ENCODE data around the gene BACE1.
A peak's percentile ranks its signal among the peaks of the same experiment; 100 is the strongest.

The BACE1 gene

GRCh38 chr11:117305145-117305544 is 10.9 kb downstream of the BACE1 start:
- no peak for DNase-seq

DNA sequence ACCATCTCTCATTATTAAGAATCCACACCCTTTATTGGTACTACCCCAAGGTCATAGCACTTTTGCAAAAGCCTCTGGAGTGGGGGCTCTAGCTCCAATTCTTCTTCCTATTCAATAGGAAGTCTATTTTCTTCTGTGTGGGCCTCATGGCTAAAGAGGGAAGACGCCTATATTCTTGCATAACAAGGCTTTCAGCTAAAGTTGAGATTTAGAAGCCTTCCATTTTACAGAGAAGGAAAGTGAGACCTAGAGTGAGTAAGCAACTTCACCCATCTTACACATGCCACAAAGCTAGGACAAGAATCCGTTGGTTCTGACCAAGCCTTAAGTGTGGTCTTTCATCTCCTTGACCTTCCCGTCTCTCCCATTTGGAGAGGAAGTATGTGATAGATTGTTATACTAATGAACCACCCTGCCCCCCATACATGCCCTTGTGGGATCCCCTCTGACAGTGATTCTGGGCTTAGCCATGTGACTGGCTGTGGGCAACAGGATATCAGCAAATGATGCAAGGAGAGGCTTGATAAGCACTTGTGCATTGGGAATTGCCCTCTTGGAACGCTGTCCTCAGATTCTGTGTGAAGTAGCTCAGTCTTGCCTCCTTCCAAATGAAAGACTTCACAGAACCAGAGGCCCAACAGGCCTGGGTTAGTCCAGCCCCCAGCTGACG is 12.3 kb downstream of the BACE1 start:
- DNase-seq, result no peak

- DNase-seq, result no peak
Observed at GRCh38 chr11:117303101-117303500, 13.0 kb downstream of the BACE1 start.

DNA sequence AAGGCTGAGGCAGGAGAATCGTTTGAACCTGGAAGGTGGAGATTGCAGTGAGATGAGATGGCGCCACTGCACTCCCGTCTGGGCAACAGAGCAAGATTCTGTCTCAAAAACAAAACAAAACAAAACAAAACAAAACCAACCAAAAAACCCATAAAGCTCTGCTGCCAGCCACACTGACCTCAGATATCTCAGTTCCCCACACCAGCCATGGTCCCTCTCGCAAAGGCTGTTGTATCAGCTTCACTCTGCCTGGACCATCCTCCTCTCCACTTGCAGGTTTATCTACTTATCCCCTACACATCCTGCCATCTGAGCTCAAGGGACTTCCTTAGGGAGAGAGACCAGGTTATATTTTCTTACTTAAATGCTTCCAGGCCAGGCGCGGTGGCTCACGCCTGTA is 13.8 kb downstream of the BACE1 start:
- no peak for DNase-seq

DNA sequence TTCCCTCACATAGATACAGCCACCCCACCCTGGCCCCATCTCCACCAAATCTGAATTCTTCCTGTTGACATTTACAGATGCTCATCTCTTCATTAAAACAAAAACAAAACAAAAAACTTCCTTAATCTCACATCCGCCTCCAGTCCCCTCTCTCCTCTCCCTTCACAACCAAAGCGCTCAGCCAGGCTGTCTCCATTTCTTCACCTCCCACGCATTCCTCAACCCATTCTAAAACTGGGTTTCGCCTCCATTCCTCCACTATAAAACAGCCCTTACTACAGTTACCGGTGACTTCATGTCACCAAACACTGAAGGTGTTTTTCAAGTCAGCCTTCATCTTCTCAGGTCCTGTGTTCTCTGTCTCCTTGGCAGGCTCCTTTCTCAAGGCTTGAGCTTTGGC is 15.3 kb downstream of the BACE1 start:
- no peak for DNase-seq

- peak; percentile 42 for DNase-seq
Observed at GRCh38 chr11:117300283-117300663, 15.8 kb downstream of the BACE1 start.

- DNase-seq, result no peak
Observed at GRCh38 chr11:117299351-117300282, 16.4 kb downstream of the BACE1 start.

DNA sequence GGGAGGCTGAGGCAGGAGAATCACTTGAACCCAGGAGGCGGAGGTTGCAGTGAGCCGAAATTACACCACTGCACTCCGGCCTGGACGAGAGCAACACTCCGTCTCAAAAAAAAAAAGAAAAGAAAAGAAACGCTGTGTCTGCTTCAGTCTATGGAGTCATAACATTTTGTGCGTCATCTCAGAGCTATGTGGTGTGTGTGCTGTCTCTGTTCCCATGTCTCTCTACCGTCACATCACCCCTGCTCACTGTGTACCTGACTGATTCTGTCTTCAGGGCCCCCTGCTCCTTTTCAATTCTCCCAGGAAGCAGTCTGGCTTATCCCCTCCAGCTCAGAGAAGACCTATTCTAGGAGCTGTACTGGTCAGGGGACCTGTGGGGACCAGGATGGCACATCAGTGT is 17.9 kb downstream of the BACE1 start:
- no peak for DNase-seq

GRCh38 chr11:117296881-117297280 is 19.2 kb downstream of the BACE1 start:
- no peak for DNase-seq

GRCh38 chr11:117295438-117296137 is 20.5 kb downstream of the BACE1 start:
- DNase-seq, result no peak

DNA sequence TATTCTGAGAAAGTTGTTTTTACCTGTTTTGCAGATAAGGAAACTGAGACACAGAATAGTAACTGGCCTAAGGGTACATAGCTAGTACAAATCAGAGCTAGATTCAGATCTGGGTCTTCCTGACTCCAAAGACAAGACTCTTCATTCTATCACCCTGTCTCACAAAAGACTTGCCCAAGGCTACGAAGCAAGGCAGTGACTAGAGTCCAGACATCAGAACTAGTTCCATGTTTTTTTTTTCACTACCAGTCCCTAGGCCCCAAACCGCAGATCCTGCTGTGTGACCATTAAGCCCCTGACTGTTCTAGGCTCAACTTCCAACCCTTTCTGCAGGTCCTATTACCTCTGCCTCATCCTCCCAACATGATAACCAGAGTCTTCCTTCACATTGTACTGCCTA is 23.4 kb downstream of the BACE1 start:
- no peak for DNase-seq

DNA sequence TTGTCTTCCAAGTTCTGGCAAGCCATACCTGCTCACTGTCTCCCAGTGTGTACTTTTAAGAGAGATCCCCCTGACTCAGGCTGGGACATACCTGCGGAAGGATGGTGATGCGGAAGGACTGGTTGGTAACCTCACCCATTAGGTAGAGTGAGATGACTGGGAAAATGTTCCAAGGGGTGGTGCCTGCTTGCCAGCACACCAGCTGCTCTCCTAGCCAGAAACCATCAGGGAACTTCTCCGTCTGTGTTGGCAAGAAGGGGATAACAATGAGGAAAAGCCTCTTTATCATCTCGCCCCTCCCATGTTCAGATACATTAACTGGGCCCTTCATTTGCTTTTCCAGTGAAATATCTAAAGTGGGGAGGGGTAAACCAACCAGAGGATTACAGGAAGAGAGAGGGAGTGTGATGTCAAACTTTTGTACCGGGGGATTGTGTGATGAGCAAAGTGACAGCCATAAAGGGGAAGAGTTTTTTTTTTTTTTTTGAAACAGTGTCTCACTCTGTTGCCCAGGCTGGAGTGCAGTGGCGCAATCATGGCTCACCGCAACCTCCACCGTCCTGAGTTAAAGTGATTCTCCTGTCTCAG is 25.2 kb downstream of the BACE1 start, which contains the start of gene BACE1-AS:
BACE1-AS (plus strand) TSS at position 538 of the 588 bp plus-strand sequence.
- no peak for DNase-seq

- no peak for DNase-seq
Observed at GRCh38 chr11:117289795-117290194, 26.3 kb downstream of the BACE1 start.

DNA sequence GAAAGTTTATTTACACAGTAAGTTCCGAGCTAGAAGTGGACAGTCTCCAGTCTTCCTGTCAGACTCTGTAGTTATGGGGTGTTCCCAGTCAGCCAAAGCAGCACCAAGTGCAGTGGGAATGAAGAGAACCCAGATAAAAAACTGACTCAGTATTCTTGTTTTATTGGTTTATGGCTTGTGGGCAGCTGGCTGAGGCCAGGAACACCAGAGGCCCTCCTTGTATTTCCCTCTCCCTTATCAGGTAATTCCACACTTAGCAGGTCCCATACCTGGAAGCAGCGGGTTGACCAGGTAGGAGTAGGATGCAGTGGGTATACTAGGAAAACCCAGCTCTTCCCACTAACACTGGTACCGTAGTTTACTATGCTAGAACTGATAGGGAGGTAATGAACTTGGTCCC is 28.4 kb downstream of the BACE1 start:
- DNase-seq, result no peak

- DNase-seq, result no peak
Observed at GRCh38 chr11:117286588-117286987, 29.5 kb downstream of the BACE1 start.

DNA sequence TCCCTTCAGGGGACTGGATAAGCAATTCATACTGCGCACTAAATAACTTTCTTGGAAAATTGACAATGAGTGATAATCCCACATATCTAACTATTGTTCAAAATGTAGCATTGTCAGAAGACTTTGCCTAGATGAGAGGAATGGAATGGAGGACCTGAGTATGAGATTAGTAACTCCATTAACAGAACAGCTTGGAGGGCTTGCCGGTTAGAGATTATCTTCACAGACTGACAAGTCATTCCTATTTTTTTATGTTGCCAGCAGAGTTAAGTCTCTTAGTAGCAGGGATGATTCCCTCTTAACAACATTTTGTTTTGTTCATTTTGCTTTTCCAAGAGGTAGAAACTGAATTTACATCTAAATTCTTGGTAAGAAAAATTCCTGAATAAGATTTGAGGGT is 32.0 kb downstream of the BACE1 start:
- DNase-seq, result no peak

- no peak for DNase-seq
Observed at GRCh38 chr11:117282956-117283355, 33.1 kb downstream of the BACE1 start.

DNA sequence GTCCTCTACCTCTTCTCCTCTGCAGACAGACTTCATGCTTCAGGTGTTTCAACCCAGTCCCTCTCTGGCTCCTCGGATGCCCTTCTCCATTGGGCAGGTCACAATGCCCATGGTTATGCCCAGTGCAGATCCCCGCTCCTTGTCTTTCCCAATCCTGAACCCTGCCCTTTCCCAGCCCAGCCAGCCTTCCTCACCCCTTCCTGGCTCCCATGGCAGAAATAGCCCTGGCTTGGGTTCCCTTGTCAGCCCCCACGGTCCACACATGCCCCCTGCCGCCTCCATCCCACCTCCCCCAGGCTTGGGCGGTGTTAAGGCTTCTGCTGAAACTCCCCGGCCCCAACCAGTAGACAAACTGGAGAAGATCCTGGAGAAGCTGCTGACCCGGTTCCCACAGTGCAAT is 34.2 kb downstream of the BACE1 start:
- no peak for DNase-seq

DNA sequence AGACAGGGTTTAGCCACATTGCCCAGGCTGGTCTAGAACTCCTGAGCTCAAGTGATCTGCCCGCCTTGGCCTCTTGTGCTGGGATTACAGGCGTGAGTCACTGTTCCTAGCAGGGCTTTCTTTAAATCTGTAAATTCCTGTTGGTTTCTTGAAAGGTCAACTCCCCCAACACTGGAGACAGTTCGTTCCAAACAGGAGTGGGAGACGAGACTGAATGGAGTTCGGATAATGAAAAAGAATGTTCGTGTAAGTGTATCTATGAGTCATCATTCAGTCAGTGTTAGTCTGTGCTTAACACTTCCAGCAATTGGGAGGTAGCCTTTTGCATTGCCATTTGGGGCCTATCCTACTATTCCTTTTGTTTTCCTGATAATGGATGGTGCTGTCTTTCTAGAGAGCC is 34.9 kb downstream of the BACE1 start:
- DNase-seq, result peak; percentile 99

DNA sequence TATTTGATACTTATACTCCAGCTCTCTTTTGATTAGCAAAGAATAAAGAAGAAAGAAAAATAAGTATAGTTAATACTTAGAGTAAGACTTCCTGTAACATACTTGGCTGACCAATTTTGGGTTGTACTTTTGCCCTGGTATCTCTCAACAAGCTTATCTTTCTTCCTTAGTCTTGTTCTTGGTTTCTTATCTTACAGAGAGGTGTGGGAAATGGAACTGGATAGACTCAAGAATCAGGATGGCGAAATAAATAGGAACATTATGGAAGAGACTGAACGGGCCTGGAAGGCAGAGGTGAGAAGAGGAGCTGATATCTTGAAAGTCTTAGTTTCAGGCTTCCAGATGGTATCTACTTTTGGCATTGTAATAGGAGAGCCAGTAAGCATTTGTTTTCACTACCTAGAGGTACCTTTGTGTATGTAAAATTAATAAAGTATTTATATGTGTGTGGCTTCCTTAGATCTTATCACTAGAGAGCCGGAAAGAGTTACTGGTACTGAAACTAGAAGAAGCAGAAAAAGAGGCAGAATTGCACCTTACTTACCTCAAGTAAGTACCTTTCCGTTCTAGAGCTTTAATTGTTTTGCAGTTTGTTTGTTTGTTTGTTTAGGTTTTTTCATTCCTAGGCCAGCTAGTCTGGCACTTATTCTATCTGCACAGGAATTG is 36.2 kb downstream of the BACE1 start:
- DNase-seq, result no peak

GRCh38 chr11:117278347-117278746 is 37.7 kb downstream of the BACE1 start:
- peak; percentile 32 for DNase-seq

GRCh38 chr11:117273550-117274289 is 42.3 kb downstream of the BACE1 start:
- DNase-seq, result peak; percentile 93
